Activated T-helper 17 cell treated with anti-CD3 and anti-CD28 coated beads, Interleukin-2, amount 50 U/mL, for 72 hours (primary cell): Measurements from ENCODE around the gene LPO. TPM values are rescaled to one million over a fixed set of nuclear protein-coding genes. Genes with fewer than 3 reads are reported as not detected.

Source experiments
- ATAC-seq: fragments of 150-1000 bp; cut with Tn5 transposase; replicated peaks from 2 replicates; pipeline ENCODE4 v1.10.0; 2021; ENCODE audit warnings: mild to moderate bottlenecking, moderate library complexity
- H3K27ac Mint-ChIP-seq: one replicate; pipeline ENCODE4 v1.8.0; 2022; ENCODE audit warnings: mixed read lengths
- H3K27me3 Mint-ChIP-seq: one replicate; pipeline ENCODE4 v1.8.0; 2022; ENCODE audit warnings: mixed read lengths
- H3K36me3 Mint-ChIP-seq: one replicate; pipeline ENCODE4 v1.8.0; 2022; ENCODE audit warnings: low read depth, mild to moderate bottlenecking, mixed read lengths
- H3K4me1 Mint-ChIP-seq: one replicate; pipeline ENCODE4 v1.8.0; 2022; ENCODE audit warnings: mixed read lengths
- H3K4me3 Mint-ChIP-seq: one replicate; pipeline ENCODE4 v1.8.0; 2022; ENCODE audit warnings: mild to moderate bottlenecking, mixed read lengths
- H3K9me3 Mint-ChIP-seq: one replicate; pipeline ENCODE4 v1.8.0; 2022; ENCODE audit warnings: mixed read lengths
- total RNA-seq, 2 donors: library from RNA; stranded (reverse); gene quantifications; one replicate each; pipeline ENCODE4 v1.2.3, GENCODE V29; 2022

The LPO gene
- total RNA-seq, 2 donors from 2014 or later, result 0.16 TPM; not detected in 1

DNA sequence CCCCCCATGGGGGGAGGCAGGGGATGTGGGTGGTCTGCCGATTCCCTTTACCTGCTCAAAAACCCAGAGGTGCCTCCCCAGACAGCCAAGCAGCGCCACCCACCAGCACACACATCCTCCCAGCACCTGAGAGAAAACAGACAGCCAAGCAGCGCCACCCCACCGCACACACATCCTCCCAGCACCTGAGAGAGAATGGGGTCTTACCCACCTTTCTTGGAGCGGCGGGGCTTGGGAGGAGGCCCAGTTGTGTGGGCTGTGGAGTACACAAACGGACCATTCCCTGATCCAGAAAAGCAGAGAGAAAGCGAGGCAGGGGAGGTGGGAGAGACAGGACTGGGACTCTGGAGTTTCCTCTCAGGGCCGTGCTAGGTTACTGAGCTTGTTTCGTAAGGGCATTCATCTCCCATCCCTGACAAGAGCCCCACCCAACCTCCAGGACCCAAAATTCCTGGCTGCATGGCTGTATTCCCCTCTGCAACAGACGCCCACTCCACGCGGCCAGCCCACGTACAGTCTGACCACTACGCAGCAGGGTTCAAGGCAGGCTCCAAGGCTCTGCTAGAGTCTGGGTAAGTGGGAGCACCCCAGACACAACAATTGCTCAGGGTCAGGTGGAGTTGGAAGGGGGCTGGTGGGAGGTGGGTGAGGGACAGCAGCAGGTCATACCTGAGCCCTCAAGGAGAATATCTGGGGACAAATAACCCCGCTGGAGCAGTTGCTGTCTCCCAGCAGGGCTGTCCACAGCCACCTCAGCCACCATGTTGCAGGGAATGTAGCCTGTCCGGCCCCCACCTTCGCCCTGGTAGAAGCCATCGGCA lies 68.0 kb downstream of the LPO start:
- no peak overlapping the region for H3K4me3 Mint-ChIP-seq
- H3K27ac Mint-ChIP-seq, result no peak overlapping the region
- H3K36me3 Mint-ChIP-seq, result peaks cover 22% of the 10 kb centered on the region
- no peaks in the 10 kb centered on the region for H3K4me1 Mint-ChIP-seq
- no peaks in the 10 kb centered on the region for H3K27me3 Mint-ChIP-seq
- no peak for ATAC-seq
- H3K9me3 Mint-ChIP-seq, result no peaks in the 10 kb centered on the region

- Mint-ChIP-seq H3K36me3 (peaks cover 27% of the 10 kb centered on the region), H3K4me1 (no peaks in the 10 kb centered on the region), H3K27me3 (no peaks in the 10 kb centered on the region), H3K27ac (no peak overlapping the region), H3K4me3 (no peak overlapping the region), H3K9me3 (no peaks in the 10 kb centered on the region)
- no peak for ATAC-seq
Measured at GRCh38 chr17:58307468-58308172, 69.2 kb downstream of the LPO start.

- H3K27me3 Mint-ChIP-seq, result no peaks in the 10 kb centered on the region
- H3K4me1 Mint-ChIP-seq, result no peaks in the 10 kb centered on the region
- no peak overlapping the region for H3K27ac Mint-ChIP-seq
- H3K9me3 Mint-ChIP-seq, result no peaks in the 10 kb centered on the region
- ATAC-seq, result no peak
- peaks cover 34% of the 10 kb centered on the region for H3K36me3 Mint-ChIP-seq
- H3K4me3 Mint-ChIP-seq, result no peak overlapping the region
Measured at GRCh38 chr17:58308173-58308984, 70.0 kb downstream of the LPO start.

- Mint-ChIP-seq H3K9me3 (no peaks in the 10 kb centered on the region), H3K27me3 (no peaks in the 10 kb centered on the region), H3K4me3 (no peak overlapping the region), H3K27ac (peak overlapping the region; percentile 69), H3K4me1 (no peaks in the 10 kb centered on the region), H3K36me3 (peaks cover 42% of the 10 kb centered on the region)
- no peak for ATAC-seq
Measured at GRCh38 chr17:58308985-58309917, 70.9 kb downstream of the LPO start.

DNA sequence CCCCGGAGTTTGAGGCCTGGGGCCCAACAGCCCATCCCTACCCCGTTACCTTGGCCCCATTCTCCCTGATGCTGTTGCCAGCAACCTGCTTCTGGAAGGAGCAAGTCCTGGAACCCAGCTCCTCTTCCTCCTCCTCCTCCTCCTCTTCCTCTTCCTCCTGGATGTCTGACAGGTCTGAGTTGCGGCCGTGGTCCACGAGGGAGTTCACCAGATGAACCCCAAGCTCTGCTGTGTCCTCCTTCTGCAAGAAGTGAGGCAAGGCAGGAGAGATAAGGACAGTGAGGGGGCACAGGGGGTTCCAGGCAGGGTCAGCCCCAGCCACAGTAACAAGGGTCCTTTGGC lies 71.5 kb downstream of the LPO start:
- Mint-ChIP-seq H3K27me3 (no peaks in the 10 kb centered on the region), H3K9me3 (no peaks in the 10 kb centered on the region), H3K36me3 (peaks cover 49% of the 10 kb centered on the region), H3K4me1 (no peaks in the 10 kb centered on the region), H3K27ac (peak overlapping the region; percentile 69), H3K4me3 (no peak overlapping the region)
- no peak for ATAC-seq

GRCh38 chr17:58310511-58311428 lies 72.4 kb downstream of the LPO start:
- no peaks in the 10 kb centered on the region for H3K4me1 Mint-ChIP-seq
- no peaks in the 10 kb centered on the region for H3K27me3 Mint-ChIP-seq
- H3K4me3 Mint-ChIP-seq, result no peak overlapping the region
- ATAC-seq, result no peak
- no peak overlapping the region for H3K27ac Mint-ChIP-seq
- H3K9me3 Mint-ChIP-seq, result no peaks in the 10 kb centered on the region
- H3K36me3 Mint-ChIP-seq, result peaks cover 57% of the 10 kb centered on the region

DNA sequence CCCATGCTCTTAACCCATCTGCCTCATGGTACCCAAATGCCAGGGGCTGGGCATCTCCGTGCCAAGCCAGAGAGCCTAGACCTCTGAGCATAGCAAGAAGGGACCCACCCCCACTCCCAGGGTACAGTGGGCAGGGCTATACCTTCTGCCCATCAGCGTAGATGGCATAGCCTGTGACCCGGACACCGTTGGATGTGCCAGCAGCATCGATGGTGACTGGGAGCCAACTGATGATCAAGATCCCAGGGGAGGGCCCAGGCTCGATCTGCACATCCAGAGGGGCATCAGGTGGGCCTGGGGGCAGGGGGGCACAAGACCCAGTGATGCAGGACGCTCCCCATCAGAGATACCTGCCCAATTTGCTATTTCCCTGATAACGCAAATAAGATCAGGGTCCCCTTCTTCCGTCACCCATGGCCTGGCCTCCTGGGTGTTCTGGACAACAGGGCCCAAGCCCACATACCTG lies 73.1 kb downstream of the LPO start:
- H3K27me3 Mint-ChIP-seq, result no peaks in the 10 kb centered on the region
- no peak overlapping the region for H3K27ac Mint-ChIP-seq
- H3K36me3 Mint-ChIP-seq, result peaks cover 64% of the 10 kb centered on the region
- no peaks in the 10 kb centered on the region for H3K4me1 Mint-ChIP-seq
- H3K4me3 Mint-ChIP-seq, result no peak overlapping the region
- no peaks in the 10 kb centered on the region for H3K9me3 Mint-ChIP-seq
- no peak for ATAC-seq

- peaks cover 61% of the 10 kb centered on the region for H3K36me3 Mint-ChIP-seq
- H3K27me3 Mint-ChIP-seq, result no peaks in the 10 kb centered on the region
- H3K4me3 Mint-ChIP-seq, result no peak overlapping the region
- no peaks in the 10 kb centered on the region for H3K9me3 Mint-ChIP-seq
- ATAC-seq, result no peak
- peak overlapping the region; percentile 56 for H3K27ac Mint-ChIP-seq
- peaks cover under 1% of the 10 kb centered on the region for H3K4me1 Mint-ChIP-seq
Measured at GRCh38 chr17:58312021-58312630, 73.7 kb downstream of the LPO start.

DNA sequence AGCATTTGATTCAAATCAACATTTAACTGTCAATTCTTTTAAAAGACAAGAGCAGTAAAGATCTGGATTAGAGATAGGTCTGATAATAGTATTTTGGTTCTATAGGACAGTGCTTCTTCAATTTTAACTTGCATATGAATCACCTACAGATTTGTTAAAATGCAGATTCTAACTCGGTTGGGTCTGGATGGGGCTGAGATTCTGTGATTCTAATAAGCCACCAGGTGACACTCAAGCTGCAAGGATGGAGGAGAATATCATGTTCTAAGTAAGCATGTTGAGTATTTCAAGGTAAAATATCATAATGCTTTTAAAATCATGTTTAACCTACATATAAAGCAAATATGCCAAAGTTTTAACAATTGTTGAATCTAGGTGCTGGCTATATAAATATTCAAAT lies 74.4 kb downstream of the LPO start:
- no peaks in the 10 kb centered on the region for H3K9me3 Mint-ChIP-seq
- no peaks in the 10 kb centered on the region for H3K27me3 Mint-ChIP-seq
- ATAC-seq, result no peak
- H3K36me3 Mint-ChIP-seq, result peaks cover 64% of the 10 kb centered on the region
- H3K4me1 Mint-ChIP-seq, result peaks cover 7% of the 10 kb centered on the region
- no peak overlapping the region for H3K4me3 Mint-ChIP-seq
- H3K27ac Mint-ChIP-seq, result peak overlapping the region; percentile 56

- Mint-ChIP-seq H3K4me3 (no peak overlapping the region), H3K27ac (peak overlapping the region; percentile 80), H3K9me3 (no peaks in the 10 kb centered on the region), H3K27me3 (no peaks in the 10 kb centered on the region), H3K36me3 (peaks cover 71% of the 10 kb centered on the region), H3K4me1 (peaks cover 7% of the 10 kb centered on the region)
- ATAC-seq, result no peak
Measured at GRCh38 chr17:58313815-58314705, 75.7 kb downstream of the LPO start.

DNA sequence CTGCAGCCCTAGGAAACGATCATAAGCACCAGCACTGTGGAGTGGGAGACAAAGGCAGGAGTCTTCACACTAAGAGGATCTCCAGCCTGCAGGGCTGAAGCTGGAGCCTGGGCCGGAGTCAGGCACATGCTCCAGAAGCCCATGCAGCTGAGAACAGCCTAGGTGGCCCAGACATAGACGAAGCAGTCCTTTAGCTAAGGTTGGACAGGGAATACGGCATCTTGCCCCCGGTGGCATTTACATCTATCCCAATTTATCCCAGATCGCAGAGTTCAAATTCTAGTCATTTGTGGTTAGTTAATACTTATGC lies 76.3 kb downstream of the LPO start:
- no peak for ATAC-seq
- Mint-ChIP-seq H3K9me3 (no peaks in the 10 kb centered on the region), H3K27ac (peak overlapping the region; percentile 80), H3K27me3 (no peaks in the 10 kb centered on the region), H3K4me3 (no peak overlapping the region), H3K36me3 (peaks cover 72% of the 10 kb centered on the region), H3K4me1 (peaks cover 7% of the 10 kb centered on the region)

DNA sequence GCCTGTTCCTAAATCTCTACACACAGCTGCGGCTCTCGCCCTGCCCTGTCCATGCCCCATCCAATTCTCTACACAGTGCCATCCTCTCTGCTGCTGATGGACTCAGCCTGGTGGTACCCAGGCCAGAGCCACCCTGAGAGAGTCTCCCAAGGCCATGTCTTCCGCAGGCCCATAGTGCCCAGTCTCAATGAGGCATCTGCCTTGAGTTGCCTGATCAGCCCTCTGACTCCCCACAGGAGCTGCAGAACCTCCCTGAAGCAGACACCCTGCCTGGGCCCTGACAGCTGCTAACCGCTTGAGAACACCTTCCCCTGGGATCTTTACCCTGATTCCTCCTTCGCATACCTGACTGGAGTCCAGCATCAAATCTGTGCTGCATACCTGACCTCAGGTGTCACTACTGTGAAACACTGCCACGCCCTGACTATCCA lies 76.9 kb downstream of the LPO start:
- no peaks in the 10 kb centered on the region for H3K9me3 Mint-ChIP-seq
- H3K27me3 Mint-ChIP-seq, result no peaks in the 10 kb centered on the region
- H3K36me3 Mint-ChIP-seq, result peaks cover 70% of the 10 kb centered on the region
- ATAC-seq, result no peak
- H3K27ac Mint-ChIP-seq, result peak overlapping the region; percentile 80
- no peak overlapping the region for H3K4me3 Mint-ChIP-seq
- peaks cover 7% of the 10 kb centered on the region for H3K4me1 Mint-ChIP-seq
